Activated T-cell treated with anti-CD3 and anti-CD28 coated beads for 24 hours (primary cell): ENCODE data around the gene RNF14.
"Not testable (repeated sequence)": the region's sequence is repeated elsewhere in the genome, so short reads cannot be mapped to it uniquely, and the experiment has no call there.

Source experiments
- DNase-seq: peaks from one replicate; pipeline ENCODE4 v3.0.0-alpha.2; 2020; ENCODE audit warnings: low read depth

Gene RNF14, protein sequence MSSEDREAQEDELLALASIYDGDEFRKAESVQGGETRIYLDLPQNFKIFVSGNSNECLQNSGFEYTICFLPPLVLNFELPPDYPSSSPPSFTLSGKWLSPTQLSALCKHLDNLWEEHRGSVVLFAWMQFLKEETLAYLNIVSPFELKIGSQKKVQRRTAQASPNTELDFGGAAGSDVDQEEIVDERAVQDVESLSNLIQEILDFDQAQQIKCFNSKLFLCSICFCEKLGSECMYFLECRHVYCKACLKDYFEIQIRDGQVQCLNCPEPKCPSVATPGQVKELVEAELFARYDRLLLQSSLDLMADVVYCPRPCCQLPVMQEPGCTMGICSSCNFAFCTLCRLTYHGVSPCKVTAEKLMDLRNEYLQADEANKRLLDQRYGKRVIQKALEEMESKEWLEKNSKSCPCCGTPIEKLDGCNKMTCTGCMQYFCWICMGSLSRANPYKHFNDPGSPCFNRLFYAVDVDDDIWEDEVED

DNA sequence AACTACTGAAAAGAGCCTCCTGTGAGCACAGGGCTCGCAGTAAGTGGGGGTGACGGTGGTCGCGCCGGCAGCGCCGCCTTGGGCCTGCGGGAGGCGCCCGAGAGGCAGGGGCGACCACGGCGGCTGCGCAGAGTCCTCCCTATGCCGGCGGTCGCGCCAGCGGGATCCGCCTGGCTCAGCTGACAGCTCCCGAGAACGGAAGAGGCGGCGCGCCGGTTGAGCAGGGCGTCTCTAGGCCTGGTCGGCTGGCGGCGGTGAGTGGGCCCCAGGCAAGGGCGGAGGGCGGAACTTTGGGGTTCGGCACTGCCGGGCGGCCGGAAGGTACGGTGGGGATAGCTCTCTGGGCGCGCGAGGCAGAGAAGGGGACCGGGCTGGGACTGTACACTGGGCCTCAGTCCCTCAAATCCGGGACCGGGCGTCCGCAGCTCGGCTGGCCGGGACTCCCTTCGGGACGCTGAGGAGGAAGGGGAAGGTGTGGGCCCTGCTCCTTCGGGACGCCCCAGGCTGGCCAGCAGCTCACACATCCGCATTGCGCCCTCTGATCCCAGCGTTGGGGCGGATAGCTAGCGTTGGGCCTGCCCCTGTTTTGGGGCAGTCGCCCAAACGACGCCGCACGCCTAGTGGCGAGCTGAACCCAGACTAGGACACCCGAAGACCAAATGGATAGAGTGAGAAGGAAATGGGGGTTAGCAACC is at the start of gene RNF14:
TSS of gene RNF14 (plus strand) at position 192 of the 695 bp plus-strand sequence. CDS start 4,484 bp downstream, outside the sequence.
- DNase-seq: peak; percentile 92

DNA sequence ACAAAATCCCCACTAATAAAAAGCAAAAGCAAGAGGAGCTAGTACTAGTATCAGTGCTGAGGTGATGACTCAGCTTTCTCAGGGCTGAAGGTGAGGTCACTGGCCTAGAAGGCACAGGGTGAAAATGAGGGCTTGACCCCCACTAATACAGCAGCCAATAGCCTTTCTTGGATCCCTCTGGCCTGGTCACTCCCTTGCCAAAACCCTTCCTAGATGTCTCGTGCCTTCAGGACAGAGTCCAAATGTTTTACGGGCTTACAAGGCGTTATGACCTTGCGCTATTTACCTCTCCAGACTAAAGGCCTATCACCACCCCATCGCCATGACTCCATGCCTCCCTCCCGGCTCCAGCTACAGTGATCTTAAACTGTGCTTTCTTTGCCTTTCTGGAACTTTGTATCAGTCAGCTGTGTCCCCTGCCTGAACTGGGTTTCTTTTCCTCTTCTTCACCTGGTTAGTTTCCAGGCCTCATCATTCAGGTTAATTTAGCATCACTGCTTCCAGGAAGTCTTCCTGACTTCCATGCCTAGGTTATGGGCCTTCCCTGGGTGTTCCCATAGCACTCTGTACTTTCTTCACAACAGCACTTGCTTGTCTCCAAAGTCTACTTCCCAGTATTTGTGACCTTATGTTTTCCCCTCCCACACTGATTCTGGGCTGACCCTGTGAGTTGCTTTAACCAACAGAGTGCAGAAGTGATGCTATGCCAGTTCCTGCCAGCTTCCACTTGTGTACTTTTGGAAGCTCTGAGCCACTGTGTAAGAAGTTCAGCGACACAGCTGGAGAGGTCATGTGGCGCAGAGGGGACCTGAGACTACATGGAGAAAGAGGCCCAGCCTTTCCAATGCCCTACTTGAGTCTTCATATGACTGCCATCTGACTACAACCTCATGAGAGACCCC is 49.4 kb upstream of the RNF14 start:
- no peak for DNase-seq

DNA sequence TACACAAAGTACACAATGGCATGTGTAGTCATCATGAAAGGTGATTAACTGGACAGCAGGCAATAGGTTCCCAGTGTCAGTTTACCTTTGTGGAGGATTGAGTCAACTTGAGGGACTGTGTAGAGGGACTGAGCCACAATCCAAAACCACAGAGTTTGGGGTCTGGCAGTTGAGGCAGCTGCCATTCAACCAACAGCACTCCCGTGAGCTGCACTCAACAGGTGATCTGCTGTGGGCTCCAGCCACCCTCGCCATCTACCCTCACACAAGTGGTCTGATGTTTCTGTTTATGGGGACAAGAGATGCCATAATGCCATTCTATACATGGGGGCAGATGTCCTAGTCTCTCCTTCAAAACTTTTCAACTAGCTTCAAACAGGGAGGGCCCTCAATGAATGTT is 48.1 kb upstream of the RNF14 start:
- DNase-seq: no peak

DNA sequence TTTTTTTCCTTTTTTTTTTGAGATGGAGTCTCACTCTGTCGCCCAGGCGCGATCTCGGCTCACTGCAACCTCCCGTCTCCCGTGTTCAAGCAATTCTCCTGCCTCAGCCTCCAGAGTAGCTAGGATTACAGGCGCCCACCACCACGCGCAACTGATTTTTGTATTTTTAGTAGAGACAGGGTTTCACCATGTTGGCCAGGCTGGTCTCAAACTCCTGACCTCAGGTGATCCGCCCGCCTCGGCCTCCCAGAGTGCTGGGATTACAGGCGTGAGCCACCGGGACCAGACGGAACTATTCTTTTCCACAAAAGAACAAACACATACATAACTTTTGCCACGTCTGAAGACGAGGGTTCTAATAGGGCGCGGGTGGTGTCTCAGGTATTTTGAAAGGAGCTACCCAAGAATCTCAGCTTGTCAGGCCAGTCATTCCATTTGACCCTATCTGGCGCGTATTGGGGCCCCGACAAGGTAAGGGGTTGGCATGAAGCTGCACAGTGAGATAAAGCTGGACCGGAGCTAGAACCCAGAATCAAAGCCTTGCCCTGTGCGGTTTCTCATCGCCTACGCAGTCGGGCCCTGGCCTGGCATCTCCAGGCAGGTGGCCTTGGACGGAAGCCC is 46.0 kb upstream of the RNF14 start:
- DNase-seq: not testable (repeated sequence)

DNA sequence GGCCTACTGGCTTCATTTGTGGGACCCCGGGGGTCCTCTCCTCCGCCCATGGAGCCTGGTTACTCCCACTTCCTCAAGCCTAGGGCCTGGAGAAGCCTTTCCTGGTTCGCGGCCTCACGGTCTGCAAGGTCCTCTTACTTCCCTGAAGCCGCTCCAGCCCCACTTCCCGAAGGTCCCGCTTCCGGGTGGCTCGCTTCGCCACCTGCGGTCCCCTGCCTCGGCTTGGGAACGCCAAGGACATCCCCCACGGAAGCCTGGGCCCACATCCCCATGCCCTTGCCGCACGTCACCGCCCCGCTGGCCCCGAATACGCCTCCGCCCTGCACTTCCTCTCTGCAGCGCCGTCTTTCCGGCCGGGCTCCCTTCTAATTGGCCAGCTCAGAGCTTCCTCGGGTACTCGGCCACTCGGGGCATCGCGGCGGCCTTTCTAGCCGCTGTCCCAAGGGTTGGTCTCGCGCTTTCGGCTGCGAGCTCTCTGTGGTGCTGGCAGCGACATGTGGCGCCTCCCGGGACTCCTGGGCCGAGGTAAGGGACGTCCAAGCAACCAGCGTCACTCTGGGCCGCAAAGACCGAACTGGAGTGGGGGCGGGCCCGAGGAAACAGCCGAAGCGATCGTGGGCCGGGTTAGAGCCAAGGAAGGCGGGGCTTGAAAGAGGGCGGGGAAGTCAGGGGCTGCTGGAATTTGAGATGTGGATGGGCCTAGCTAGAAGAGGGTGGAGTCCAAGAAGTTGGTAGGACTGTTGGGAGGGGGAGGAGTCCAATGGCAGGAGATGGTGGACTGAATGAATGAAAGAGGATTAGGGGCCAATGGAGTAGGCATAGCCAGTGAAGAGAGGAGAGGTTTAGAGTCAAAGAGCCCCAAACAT is 45.2 kb upstream of the RNF14 start, which contains the start of gene DELE1:
TSS of gene DELE1 (plus strand) at position 424 of the 866 bp plus-strand sequence. CDS start at position 495, 71 bp downstream.
- DNase-seq: peak; percentile 96

DNA sequence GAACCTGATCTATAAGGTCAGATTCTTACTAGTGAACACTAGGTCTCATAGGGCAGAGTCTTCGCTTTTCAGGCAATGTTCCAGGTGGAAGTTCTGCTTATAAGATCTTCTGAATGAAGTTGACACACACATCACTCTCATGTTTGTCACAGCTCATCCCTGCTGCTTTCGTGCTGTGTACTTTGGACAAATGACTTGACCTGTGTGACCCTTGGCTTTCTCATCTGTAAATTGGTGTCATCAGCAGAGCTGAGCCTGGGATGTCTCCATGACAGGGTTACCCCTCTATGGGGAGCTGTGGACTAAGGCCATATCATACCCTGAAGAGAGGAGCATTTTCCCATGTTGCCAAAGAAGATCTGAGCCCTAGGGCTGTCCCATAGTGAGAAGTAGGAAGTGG is 42.5 kb upstream of the RNF14 start:
- DNase-seq: no peak

DNA sequence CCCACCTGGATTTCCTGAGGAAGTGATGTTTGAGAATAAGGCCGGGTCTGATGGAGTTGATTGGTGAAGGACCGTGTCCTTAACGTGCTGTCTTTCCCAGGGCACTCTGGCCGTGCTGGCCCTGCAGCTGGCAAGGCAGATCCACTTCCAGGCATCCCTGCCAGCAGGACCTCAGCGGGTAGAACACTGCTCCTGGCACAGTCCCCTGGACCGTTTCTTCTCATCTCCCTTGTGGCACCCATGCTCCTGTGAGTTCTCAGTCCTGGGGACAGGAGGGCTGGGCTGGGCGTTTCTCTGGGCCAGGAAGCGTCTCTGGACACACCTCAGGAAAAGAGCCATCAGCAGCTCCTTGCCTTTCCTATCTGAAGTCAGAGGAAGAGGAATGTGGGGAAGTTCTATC is 40.9 kb upstream of the RNF14 start:
- no peak for DNase-seq

DNA sequence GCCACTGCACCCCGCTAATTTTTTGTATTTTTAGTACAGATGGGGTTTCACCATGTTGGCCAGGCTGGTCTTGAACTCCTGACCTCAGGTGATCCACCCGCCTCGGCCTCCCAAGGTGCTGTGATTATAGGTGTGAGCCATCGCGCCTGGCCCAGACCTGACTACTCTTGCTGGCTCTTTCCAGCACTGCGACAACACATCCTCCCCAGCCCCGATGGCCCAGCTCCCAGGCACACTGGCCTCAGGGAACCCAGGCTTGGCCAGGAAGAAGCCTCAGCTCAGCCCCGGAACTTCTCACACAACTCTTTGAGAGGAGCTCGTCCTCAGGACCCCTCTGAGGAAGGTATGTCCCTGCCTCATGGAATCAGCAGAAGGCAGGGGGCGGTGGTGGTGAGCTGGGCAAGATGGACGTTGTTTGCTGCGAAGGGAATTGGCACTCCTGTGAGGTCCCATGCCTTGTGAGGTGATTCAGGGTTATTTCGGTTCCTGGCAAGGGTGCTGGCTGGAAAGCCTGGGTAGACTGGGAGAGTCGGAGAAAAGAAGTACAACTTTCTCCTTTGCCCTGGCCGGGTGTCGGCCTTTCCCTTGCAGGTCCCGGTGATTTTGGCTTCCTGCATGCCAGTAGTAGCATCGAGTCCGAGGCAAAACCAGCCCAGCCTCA is 39.4 kb upstream of the RNF14 start:
- no peak for DNase-seq

DNA sequence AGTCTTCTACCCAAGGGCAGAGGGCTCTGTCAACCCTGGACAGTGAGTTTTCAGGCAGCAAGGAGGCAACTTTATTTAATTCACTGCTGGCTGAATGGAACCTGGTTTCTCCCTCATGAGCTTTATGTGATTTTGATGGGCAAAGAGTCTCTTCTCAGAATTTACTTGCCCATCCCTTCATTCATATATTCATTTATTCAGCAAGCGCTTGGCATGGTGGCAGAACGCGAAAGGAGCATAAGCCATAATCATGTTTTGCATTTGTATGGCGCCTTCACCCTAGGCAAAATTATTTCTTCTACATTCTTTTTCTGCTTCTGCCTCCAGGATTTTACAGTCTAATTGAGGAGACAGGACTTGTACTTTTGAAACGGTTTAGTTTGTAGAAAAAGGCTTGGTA is 37.2 kb upstream of the RNF14 start:
- DNase-seq: no peak

DNA sequence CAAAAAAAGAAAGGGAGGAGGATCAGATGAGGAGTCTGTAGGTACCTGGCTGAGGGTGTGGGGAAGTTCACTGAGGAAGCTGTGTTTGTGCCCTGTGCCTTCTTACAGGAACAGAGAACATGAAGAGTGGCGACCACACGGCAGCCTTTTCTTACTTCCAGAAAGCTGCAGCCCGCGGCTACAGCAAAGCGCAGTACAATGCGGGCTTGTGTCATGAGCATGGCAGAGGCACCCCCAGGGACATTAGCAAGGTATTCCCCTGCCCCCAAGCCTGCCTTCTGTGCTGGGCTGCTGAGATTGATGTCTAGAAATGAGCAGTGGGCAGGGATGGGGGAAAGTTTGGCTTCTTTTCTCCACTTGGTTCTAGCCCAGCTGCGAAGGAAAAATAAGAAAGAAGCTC is 35.8 kb upstream of the RNF14 start:
- no peak for DNase-seq

DNA sequence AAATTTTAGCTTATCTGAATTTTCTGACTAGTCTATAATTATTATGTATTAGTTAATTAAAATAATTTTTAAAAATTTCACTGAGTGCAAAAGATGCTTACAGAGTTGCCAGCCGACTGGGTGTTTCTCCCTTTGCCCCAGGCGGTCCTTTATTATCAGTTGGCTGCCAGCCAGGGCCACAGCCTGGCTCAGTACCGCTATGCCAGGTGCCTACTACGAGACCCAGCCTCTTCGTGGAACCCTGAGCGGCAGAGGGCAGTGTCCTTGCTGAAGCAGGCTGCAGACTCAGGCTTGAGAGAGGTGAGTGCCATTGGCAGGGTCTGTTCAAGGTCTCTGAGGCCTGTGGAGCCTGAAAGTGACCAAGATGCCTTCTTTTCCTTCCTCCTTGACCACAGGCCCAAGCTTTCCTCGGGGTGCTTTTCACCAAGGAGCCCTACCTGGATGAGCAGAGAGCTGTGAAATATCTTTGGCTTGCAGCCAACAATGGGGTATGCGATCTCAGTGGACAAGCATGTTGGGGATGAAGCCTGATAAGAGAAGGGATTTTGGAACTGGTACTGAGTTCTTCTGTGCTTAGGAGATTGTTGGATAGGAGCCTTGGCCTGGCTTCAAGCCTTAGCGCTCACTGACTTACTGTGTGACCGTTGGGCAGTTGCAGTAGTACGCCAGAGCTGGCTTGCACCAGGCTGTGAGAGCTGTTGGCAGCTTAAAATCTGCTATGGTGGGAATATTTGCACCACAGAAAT is 34.6 kb upstream of the RNF14 start:
- no peak for DNase-seq

DNA sequence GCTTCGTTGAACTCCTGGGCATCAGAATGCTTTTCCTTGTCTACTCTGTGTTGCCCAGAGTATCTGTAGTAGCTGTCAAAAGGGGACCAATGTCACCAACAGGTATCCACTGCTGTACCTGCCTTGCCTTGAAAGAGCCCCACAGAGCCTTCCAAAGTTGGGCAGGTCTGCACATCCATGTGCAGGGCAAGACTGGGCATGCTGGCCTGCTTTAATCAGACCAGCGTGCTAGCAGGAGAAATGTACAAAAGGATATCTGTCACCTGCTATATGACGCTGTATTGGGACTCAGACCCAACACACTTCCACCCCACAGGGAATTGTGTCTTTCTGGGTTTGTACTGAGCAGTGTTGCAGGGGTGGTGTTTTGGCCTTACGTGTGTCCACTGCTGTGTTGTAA is 33.4 kb upstream of the RNF14 start:
- DNase-seq: no peak

DNA sequence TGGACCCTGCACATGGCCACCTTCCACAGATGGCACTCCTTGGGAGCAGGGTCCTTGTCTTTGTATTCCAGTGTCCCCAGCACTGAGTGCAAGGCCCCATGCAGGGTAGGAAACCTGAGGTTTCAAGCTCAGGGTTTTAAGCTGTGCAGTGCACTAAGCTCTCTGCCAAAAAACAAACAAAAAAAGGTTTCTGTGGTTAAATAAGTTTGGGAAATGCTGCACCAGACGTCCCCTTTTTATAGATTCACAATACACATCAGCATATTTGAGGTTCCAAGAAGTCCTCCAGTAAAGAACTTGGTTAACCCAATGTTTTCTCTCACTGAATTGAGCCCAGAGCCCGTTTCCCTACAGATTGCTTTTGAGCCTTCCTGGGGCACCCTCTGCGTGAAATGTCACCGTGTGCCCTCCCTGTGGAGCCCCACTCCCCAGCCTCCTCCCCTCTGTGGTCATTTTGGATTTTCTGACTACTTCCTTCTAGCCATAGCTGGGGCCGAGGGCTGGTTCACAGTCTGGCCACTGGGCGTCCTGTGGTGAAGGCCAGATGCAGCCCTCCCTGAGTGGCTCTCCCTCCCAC is 28.1 kb upstream of the RNF14 start:
- no peak for DNase-seq

DNA sequence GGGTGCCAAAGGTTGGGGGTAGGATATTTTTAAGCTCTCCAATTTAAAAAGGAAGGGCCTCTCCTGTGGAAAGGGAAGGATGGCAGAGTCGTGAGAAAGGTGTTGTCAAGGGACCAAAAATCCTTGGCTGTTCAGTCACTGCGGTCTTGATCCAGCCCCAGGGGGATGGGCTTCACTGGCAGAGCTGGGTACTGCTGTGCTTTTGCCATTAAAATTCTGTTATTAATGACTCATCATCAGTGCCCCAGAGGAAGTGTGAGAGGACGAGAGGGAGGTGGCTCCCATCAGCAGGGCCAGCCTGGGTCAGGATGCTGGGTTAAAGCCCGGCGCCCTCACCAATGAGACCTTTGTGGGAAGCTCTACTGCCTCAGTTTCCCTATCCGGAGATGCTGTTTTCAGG is 27.6 kb upstream of the RNF14 start:
- DNase-seq: no peak

DNA sequence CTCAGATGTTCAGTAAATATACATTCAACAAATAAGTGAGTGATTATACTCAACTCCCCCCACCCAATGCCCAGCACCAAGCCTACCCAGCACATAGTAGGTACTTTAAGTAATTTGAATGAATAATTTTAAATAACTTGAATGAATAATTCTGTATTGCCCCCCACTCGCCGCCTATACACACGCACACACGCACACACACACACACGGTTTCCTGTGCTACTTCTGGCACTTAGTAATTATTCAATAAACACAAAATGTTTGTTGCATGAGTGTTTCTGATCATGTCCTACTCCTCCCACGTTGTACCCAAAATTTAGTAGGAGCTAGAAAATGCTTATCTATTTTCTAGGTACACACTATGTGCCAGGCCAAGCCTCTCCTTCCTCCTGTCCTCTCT is 27.1 kb upstream of the RNF14 start:
- DNase-seq: no peak

DNA sequence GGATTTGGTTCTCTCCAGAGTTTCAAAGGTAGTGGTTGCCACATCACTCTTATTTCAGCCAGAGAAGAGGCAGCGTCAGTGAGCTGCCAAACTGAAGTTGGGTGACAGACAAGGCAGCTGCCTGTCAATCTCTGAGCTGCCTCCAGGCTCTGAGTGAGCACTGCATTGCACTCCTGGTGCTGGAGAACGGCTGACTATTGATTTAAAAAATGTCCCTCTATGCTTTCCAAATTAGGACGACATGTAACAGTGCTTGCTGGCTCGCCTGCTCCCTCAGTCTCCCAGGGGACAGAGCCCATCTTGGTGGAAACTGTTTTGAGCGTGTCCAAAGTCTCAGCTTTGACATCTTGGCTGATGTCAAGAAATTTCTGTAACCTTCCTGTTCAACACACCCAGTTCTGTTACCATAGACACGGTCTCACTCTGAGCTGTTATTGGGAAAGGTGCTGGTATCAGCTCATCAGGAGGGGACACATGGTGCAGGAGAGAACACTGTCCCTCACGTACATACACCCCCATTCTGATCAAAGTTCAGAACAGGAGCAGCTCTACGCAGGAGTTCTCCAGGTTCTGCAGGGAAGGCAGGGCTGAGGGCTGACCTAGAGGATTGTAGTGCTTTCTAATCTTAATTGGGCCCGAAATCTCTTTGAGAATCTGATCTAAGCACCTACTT is 26.6 kb upstream of the RNF14 start:
- no peak for DNase-seq

DNA sequence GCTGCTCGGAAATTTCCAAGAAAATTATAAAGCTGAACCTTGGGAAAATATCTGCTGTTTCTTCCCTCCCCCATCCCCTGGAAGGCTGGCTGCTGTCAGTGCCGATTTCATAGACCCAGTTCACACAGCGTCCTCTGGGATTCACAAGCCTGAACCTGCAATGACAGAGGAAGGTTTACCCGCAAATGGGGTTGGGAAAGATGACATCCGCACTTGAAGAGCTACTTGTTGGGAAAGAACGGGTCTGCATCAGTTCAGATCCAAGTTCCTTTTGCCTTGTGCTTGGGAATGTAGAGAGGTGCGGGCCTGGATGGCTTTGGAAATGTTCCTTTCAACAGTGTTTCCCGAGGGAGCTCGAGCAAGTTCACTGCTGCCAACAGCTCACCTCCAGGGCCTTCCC is 24.8 kb upstream of the RNF14 start:
- DNase-seq: no peak

DNA sequence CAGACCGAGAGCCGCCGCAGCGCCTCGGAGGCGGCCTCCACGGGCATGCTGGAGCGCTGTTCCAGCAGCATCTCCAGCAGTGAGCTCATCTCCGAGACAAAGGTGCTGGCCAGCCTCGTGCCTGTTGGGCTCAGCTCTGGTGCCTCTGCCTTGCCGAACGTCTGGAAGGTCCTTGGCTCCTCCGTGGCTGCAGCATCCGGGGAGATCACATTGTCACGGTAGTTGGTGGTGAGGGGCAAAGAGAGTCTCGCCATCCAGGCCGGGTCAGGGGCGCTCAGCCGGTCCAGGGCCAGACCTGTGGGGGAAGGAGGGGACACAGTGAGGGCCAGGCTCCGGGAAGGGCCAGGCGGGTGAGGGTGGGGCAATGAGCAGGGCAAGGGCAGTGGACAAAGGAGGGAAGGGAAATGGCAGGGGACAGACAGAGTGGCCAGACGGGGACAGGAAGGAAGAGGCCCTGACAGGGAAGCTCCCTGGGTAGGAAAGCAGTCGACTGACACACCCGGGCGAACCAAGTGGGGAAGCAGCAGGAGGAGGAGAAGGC is 23.3 kb upstream of the RNF14 start:
- DNase-seq: no peak
